Activated CD4-positive, alpha-beta T cell treated with anti-CD3 and anti-CD28 coated beads for 36 hours (primary cell): ENCODE results near the gene CERS3. TPM values are rescaled to one million over a fixed set of nuclear protein-coding genes. Genes with fewer than 3 reads are reported as not detected.

Experiments
- ATAC-seq: fragments of 200-7000 bp; cut with Tn5 transposase; one replicate; pipeline ENCODE4 v1.10.0; 2021; ENCODE audit warnings: mild to moderate bottlenecking, moderate library complexity
- CTCF ChIA-PET: fragments of 350-600 bp; sonication (Branson Sonifier 250); formaldehyde crosslinking; loops from one replicate; lab custom pipeline; 2021; ENCODE audit warnings: antibody characterized with exemption; lab: Charles Lee
- POLR2A ChIA-PET: fragments of 350-600 bp; sonication (Branson Sonifier 250); formaldehyde crosslinking; loops from one replicate; lab custom pipeline; 2021; ENCODE audit warnings: antibody characterized with exemption, inconsistent platforms; lab: Charles Lee
- DNase-seq: peaks from one replicate; pipeline ENCODE4 v3.0.0-alpha.2; 2020
- H3K27ac Mint-ChIP-seq: one replicate; pipeline ENCODE4 v1.8.0; 2021; ENCODE audit warnings: mixed read lengths
- H3K27me3 Mint-ChIP-seq: one replicate; pipeline ENCODE4 v1.8.0; 2021; ENCODE audit warnings: mixed read lengths
- H3K36me3 Mint-ChIP-seq: one replicate; pipeline ENCODE4 v1.8.0; 2021; ENCODE audit warnings: low read depth, mixed read lengths
- H3K4me1 Mint-ChIP-seq: one replicate; pipeline ENCODE4 v1.8.0; 2021; ENCODE audit warnings: mixed read lengths
- H3K4me3 Mint-ChIP-seq: one replicate; pipeline ENCODE4 v1.8.0; 2021; ENCODE audit warnings: mild to moderate bottlenecking, moderate library complexity, mixed read lengths
- H3K9me3 Mint-ChIP-seq: one replicate; pipeline ENCODE4 v1.8.0; 2021; ENCODE audit warnings: low read depth, mixed read lengths
- intact Hi-C, 2 experiments: fragments of 100-400 bp; cut with DNase I in 1 of 2; cut with micrococcal nuclease in 1 of 2; formaldehyde crosslinking; loops; one replicate each; pipeline versions ENCODE4 v1.14.2 to v1.15.1; 2022 to 2024; cut with DNase I, micrococcal nuclease
- total RNA-seq, 2 experiments: library from RNA; stranded (reverse); gene quantifications; one replicate each; pipeline ENCODE4 v1.2.3, GENCODE V29; 2021

CERS3 gene
- total RNA-seq, 2 experiments from 2014 or later = 0.41 to 0.60 TPM

- POLR2A ChIA-PET = no interaction called here
- no peak for DNase-seq
- Mint-ChIP-seq H3K4me1 (no peaks in the 10 kb centered on the region), H3K36me3 (peaks cover 36% of the 10 kb centered on the region), H3K4me3 (no peak overlapping the region), H3K27me3 (no peaks in the 10 kb centered on the region), H3K9me3 (no peaks in the 10 kb centered on the region), H3K27ac (peak overlapping the region; percentile 37)
- CTCF ChIA-PET = no interaction called here
- intact Hi-C loops = no loop called here
- ATAC-seq = no peak
These were observed 30.6 kb upstream of the CERS3 start for GRCh38 chr15:100559330-100559729.

- ChIA-PET CTCF (no interaction called here), POLR2A (no interaction called here)
- no peak for ATAC-seq
- Mint-ChIP-seq H3K4me1 (no peaks in the 10 kb centered on the region), H3K36me3 (peaks cover 39% of the 10 kb centered on the region), H3K27me3 (no peaks in the 10 kb centered on the region), H3K9me3 (no peaks in the 10 kb centered on the region), H3K27ac (no peak overlapping the region), H3K4me3 (no peak overlapping the region)
- no peak for DNase-seq
- intact Hi-C loops = no loop called here
These were observed 30.1 kb upstream of the CERS3 start for GRCh38 chr15:100558771-100559254.

GRCh38 chr15:100553468-100553867 is 24.7 kb upstream of the CERS3 start:
- ChIA-PET POLR2A (interaction anchor here (0.7 kb wide), 1 partner anchor 12 kb away, joined by 3 read pairs; no protein-coding TSS in a partner anchor), CTCF (no interaction called here)
- Mint-ChIP-seq H3K27me3 (no peaks in the 10 kb centered on the region), H3K4me1 (no peaks in the 10 kb centered on the region), H3K36me3 (peaks cover 51% of the 10 kb centered on the region), H3K27ac (no peak overlapping the region), H3K4me3 (no peak overlapping the region), H3K9me3 (no peaks in the 10 kb centered on the region)
- no peak for ATAC-seq
- intact Hi-C loops = no loop called here
- DNase-seq = no peak

GRCh38 chr15:100547961-100548360 is 19.2 kb upstream of the CERS3 start:
- no peak overlapping the region for H3K27ac Mint-ChIP-seq
- peaks cover 23% of the 10 kb centered on the region for H3K36me3 Mint-ChIP-seq
- H3K9me3 Mint-ChIP-seq = no peaks in the 10 kb centered on the region
- no peaks in the 10 kb centered on the region for H3K27me3 Mint-ChIP-seq
- ATAC-seq = no peak
- ChIA-PET CTCF (no interaction called here), POLR2A (no interaction called here)
- no peak overlapping the region for H3K4me3 Mint-ChIP-seq
- DNase-seq = no peak
- intact Hi-C loops = no loop called here
- peaks cover 8% of the 10 kb centered on the region for H3K4me1 Mint-ChIP-seq

GRCh38 chr15:100544946-100545345 is 16.2 kb upstream of the CERS3 start:
- Mint-ChIP-seq H3K4me3 (no peak overlapping the region), H3K9me3 (no peaks in the 10 kb centered on the region), H3K4me1 (peaks cover 8% of the 10 kb centered on the region), H3K36me3 (no peaks in the 10 kb centered on the region), H3K27me3 (no peaks in the 10 kb centered on the region), H3K27ac (no peak overlapping the region)
- ATAC-seq (no peak), DNase-seq (no peak)
- POLR2A ChIA-PET = no interaction called here
- intact Hi-C loops = no loop called here
- CTCF ChIA-PET = no interaction called here

- Mint-ChIP-seq H3K9me3 (no peaks in the 10 kb centered on the region), H3K4me3 (no peak overlapping the region), H3K36me3 (peaks cover under 1% of the 10 kb centered on the region), H3K27ac (no peak overlapping the region), H3K27me3 (no peaks in the 10 kb centered on the region), H3K4me1 (peaks cover 8% of the 10 kb centered on the region)
- POLR2A ChIA-PET = no interaction called here
- intact Hi-C loops = no loop called here
- ATAC-seq (no peak), DNase-seq (no peak)
- CTCF ChIA-PET = no interaction called here
These were observed 15.6 kb upstream of the CERS3 start for GRCh38 chr15:100544338-100544841.

- Mint-ChIP-seq H3K4me3 (no peak overlapping the region), H3K36me3 (peaks cover 15% of the 10 kb centered on the region), H3K27me3 (no peaks in the 10 kb centered on the region), H3K27ac (no peak overlapping the region), H3K4me1 (peaks cover 8% of the 10 kb centered on the region), H3K9me3 (no peaks in the 10 kb centered on the region)
- POLR2A ChIA-PET = interaction anchor here (0.7 kb wide), 1 partner anchor 31 kb away, joined by 3 read pairs; no protein-coding TSS in a partner anchor
- no peak for ATAC-seq
- no peak for DNase-seq
- intact Hi-C loops = no loop called here
- CTCF ChIA-PET = interaction anchor here (0.9 to 1.3 kb wide), 3 partner anchors 10 to 30 kb away, joined by 3 read pairs; no protein-coding TSS in a partner anchor
These were observed 13.5 kb upstream of the CERS3 start for GRCh38 chr15:100542290-100542689.

- ChIA-PET CTCF (no interaction called here), POLR2A (no interaction called here)
- H3K36me3 Mint-ChIP-seq = peaks cover 16% of the 10 kb centered on the region
- intact Hi-C loops = no loop called here
- H3K27me3 Mint-ChIP-seq = no peaks in the 10 kb centered on the region
- H3K9me3 Mint-ChIP-seq = no peaks in the 10 kb centered on the region
- H3K4me1 Mint-ChIP-seq = no peaks in the 10 kb centered on the region
- H3K4me3 Mint-ChIP-seq = no peak overlapping the region
- DNase-seq (no peak), ATAC-seq (no peak)
- no peak overlapping the region for H3K27ac Mint-ChIP-seq
These were observed 8.6 kb upstream of the CERS3 start for GRCh38 chr15:100537331-100537730.

GRCh38 chr15:100536733-100537132 is 8.0 kb upstream of the CERS3 start:
- ChIA-PET POLR2A (no interaction called here), CTCF (no interaction called here)
- Mint-ChIP-seq H3K4me1 (no peaks in the 10 kb centered on the region), H3K9me3 (no peaks in the 10 kb centered on the region), H3K4me3 (no peak overlapping the region), H3K36me3 (peaks cover 16% of the 10 kb centered on the region), H3K27ac (no peak overlapping the region), H3K27me3 (no peaks in the 10 kb centered on the region)
- no peak for DNase-seq
- intact Hi-C loops = no loop called here
- no peak for ATAC-seq

GRCh38 chr15:100533886-100534285 is 5.1 kb upstream of the CERS3 start:
- Mint-ChIP-seq H3K27me3 (no peaks in the 10 kb centered on the region), H3K27ac (no peak overlapping the region), H3K4me3 (no peak overlapping the region), H3K9me3 (no peaks in the 10 kb centered on the region), H3K4me1 (peaks cover 5% of the 10 kb centered on the region), H3K36me3 (peaks cover 11% of the 10 kb centered on the region)
- intact Hi-C loops = no loop called here
- ChIA-PET POLR2A (no interaction called here), CTCF (interaction anchor here (0.5 kb wide), 1 partner anchor 195 kb away, joined by 3 read pairs; no protein-coding TSS in a partner anchor)
- no peak for ATAC-seq
- DNase-seq = no peak

GRCh38 chr15:100531823-100532327 is 3.1 kb upstream of the CERS3 start:
- Mint-ChIP-seq H3K4me1 (peaks cover 5% of the 10 kb centered on the region), H3K27me3 (no peaks in the 10 kb centered on the region), H3K36me3 (no peaks in the 10 kb centered on the region), H3K9me3 (no peaks in the 10 kb centered on the region), H3K4me3 (no peak overlapping the region), H3K27ac (no peak overlapping the region)
- CTCF ChIA-PET = no interaction called here
- intact Hi-C loops = no loop called here
- ATAC-seq (no peak), DNase-seq (no peak)
- POLR2A ChIA-PET = interaction anchor here (1.0 kb wide), 1 partner anchor 42 kb away, joined by 3 read pairs; no protein-coding TSS in a partner anchor

GRCh38 chr15:100531204-100531603 is 2.5 kb upstream of the CERS3 start:
- no peaks in the 10 kb centered on the region for H3K27me3 Mint-ChIP-seq
- H3K36me3 Mint-ChIP-seq = no peaks in the 10 kb centered on the region
- ATAC-seq = no peak
- no peaks in the 10 kb centered on the region for H3K9me3 Mint-ChIP-seq
- no peak for DNase-seq
- intact Hi-C loops = no loop called here
- POLR2A ChIA-PET = interaction anchor here (1.0 kb wide), 1 partner anchor 42 kb away, joined by 3 read pairs; no protein-coding TSS in a partner anchor
- CTCF ChIA-PET = no interaction called here
- H3K4me3 Mint-ChIP-seq = no peak overlapping the region
- peaks cover 5% of the 10 kb centered on the region for H3K4me1 Mint-ChIP-seq
- no peak overlapping the region for H3K27ac Mint-ChIP-seq
